Glomerular visceral epithelial cell (primary cell): Measurements from ENCODE around the gene MLPH.

Source experiments
- DNase-seq: peaks from one replicate; pipeline ENCODE4 v3.0.0-alpha.2; 2016; ENCODE audit errors: extremely low spot score

MLPH gene

GRCh38 chr2:237500681-237501424 lies 13.8 kb downstream of the MLPH start:
- DNase-seq: peak; percentile 100

GRCh38 chr2:237501892-237502513 lies 15.0 kb downstream of the MLPH start:
- no peak for DNase-seq

- no peak for DNase-seq
These were observed 16.1 kb downstream of the MLPH start for GRCh38 chr2:237503201-237503600.

- DNase-seq: no peak
These were observed 18.3 kb downstream of the MLPH start for GRCh38 chr2:237505188-237505939.

- DNase-seq: no peak
These were observed 20.5 kb downstream of the MLPH start for GRCh38 chr2:237507512-237507911.

- no peak for DNase-seq
These were observed 21.3 kb downstream of the MLPH start for GRCh38 chr2:237508361-237508760.

- no peak for DNase-seq
These were observed 22.1 kb downstream of the MLPH start for GRCh38 chr2:237509151-237509550.

GRCh38 chr2:237509905-237510304 lies 22.9 kb downstream of the MLPH start:
- no peak for DNase-seq

GRCh38 chr2:237510502-237511217 lies 23.6 kb downstream of the MLPH start:
- DNase-seq: no peak

- no peak for DNase-seq
These were observed 24.4 kb downstream of the MLPH start for GRCh38 chr2:237511433-237511832.

GRCh38 chr2:237511885-237512405 lies 24.9 kb downstream of the MLPH start:
- no peak for DNase-seq

GRCh38 chr2:237512774-237513466 lies 25.9 kb downstream of the MLPH start:
- DNase-seq: peak; percentile 95

GRCh38 chr2:237513693-237514092 lies 26.6 kb downstream of the MLPH start:
- DNase-seq: no peak

GRCh38 chr2:237514474-237515130 lies 27.6 kb downstream of the MLPH start:
- no peak for DNase-seq

GRCh38 chr2:237515166-237515565 lies 28.1 kb downstream of the MLPH start:
- no peak for DNase-seq

- no peak for DNase-seq
These were observed 28.7 kb downstream of the MLPH start for GRCh38 chr2:237515621-237516275.

- no peak for DNase-seq
These were observed 30.1 kb downstream of the MLPH start for GRCh38 chr2:237517163-237517562.

GRCh38 chr2:237517990-237518389 lies 30.9 kb downstream of the MLPH start:
- DNase-seq: no peak

- DNase-seq: no peak
These were observed 32.6 kb downstream of the MLPH start for GRCh38 chr2:237519506-237520245.

GRCh38 chr2:237520290-237520689 lies 33.2 kb downstream of the MLPH start:
- DNase-seq: no peak
